ENCODE measurements around the gene RRAS.

Gene RRAS

GRCh38 chr19:49678985-49679770 is 39.2 kb upstream of the RRAS start:
- TF ChIP-seq POLR2AphosphoS5 (IDR thresholded peaks at IDR 0.05; ENCODE audit: borderline replicate concordance, low read depth, low read length): no peak
- TF ChIP-seq EZH2 (IDR thresholded peaks at IDR 0.05): no peak
- TF ChIP-seq FOXP2 (optimal IDR thresholded peaks at IDR 0.05; ENCODE audit: control extremely low read depth, extremely low read length, insufficient read depth): no peak
- Histone ChIP-seq H3K4me3 (peak overlapping the region; percentile 93), H3K9ac (ENCODE audit: insufficient read length) (peak overlapping the region; percentile 57), H3K27ac (peak overlapping the region; percentile 91), H3K36me3 (ENCODE audit: insufficient read depth, low read length) (peaks cover 41% of the 10 kb centered on the region), H3K9me3 (ENCODE audit: low read depth, low read length) (no peaks in the 10 kb centered on the region)
- no peak for DNase-seq (ENCODE audit: low read depth, low spot score)

GRCh38 chr19:49677901-49678674 is 38.1 kb upstream of the RRAS start:
- DNase-seq (ENCODE audit: low read depth, low spot score): peak; percentile 73
- H3K4me3 ChIP-seq: peak overlapping the region; percentile 93
- H3K9me3 ChIP-seq (ENCODE audit: low read depth, low read length): no peaks in the 10 kb centered on the region
- H3K9ac ChIP-seq (ENCODE audit: insufficient read length): peak overlapping the region; percentile 91
- no peak for TF ChIP-seq EZH2 (IDR thresholded peaks at IDR 0.05)
- peak; percentile 17; the same call in 1 of the 2 replicates for TF ChIP-seq POLR2AphosphoS5 (IDR thresholded peaks at IDR 0.05; ENCODE audit: borderline replicate concordance, low read depth, low read length)
- H3K27ac ChIP-seq: peak overlapping the region; percentile 89
- H3K36me3 ChIP-seq (ENCODE audit: insufficient read depth, low read length): peaks cover 30% of the 10 kb centered on the region

GRCh38 chr19:49677231-49677900 is 37.4 kb upstream of the RRAS start, which contains the start of gene PRMT1:
TSS of gene PRMT1 (plus strand) at chr19:49677271. CDS start at chr19:49677281, 10 bp downstream.
- Histone ChIP-seq H3K36me3 (ENCODE audit: insufficient read depth, low read length) (peaks cover 23% of the 10 kb centered on the region), H3K4me3 (peak within 1 kb of the TSS; percentile 93), H3K9me3 (ENCODE audit: low read depth, low read length) (no peaks in the 10 kb centered on the region), H3K27ac (peak within 1 kb of the TSS; percentile 94), H3K9ac (ENCODE audit: insufficient read length) (peak within 1 kb of the TSS; percentile 91)
- no peak for DNase-seq (ENCODE audit: low read depth, low spot score)
- TF ChIP-seq FOXP2 (optimal IDR thresholded peaks at IDR 0.05; ENCODE audit: control extremely low read depth, extremely low read length, insufficient read depth) (no peak), POLR2AphosphoS5 (IDR thresholded peaks at IDR 0.05; ENCODE audit: borderline replicate concordance, low read depth, low read length) (peak; percentile 95)

GRCh38 chr19:49676784-49677230 is 36.9 kb upstream of the RRAS start:
- TF ChIP-seq POLR2AphosphoS5 (IDR thresholded peaks at IDR 0.05; ENCODE audit: borderline replicate concordance, low read depth, low read length): no peak
- no peak for TF ChIP-seq FOXP2 (optimal IDR thresholded peaks at IDR 0.05; ENCODE audit: control extremely low read depth, extremely low read length, insufficient read depth)
- TF ChIP-seq EZH2 (IDR thresholded peaks at IDR 0.05): no peak
- peak; percentile 100 for DNase-seq (ENCODE audit: low read depth, low spot score)
- H3K9ac ChIP-seq (ENCODE audit: insufficient read length): peak overlapping the region; percentile 91
- peak overlapping the region; percentile 89 for H3K27ac ChIP-seq
- no peaks in the 10 kb centered on the region for H3K9me3 ChIP-seq (ENCODE audit: low read depth, low read length)
- peaks cover 18% of the 10 kb centered on the region for H3K36me3 ChIP-seq (ENCODE audit: insufficient read depth, low read length)
- peak overlapping the region; percentile 93 for H3K4me3 ChIP-seq

GRCh38 chr19:49676136-49676783 is 36.3 kb upstream of the RRAS start:
- TF ChIP-seq POLR2AphosphoS5 (IDR thresholded peaks at IDR 0.05; ENCODE audit: borderline replicate concordance, low read depth, low read length) (peak; percentile 52; the same call in 1 of the 2 replicates), EZH2 (IDR thresholded peaks at IDR 0.05) (no peak), FOXP2 (optimal IDR thresholded peaks at IDR 0.05; ENCODE audit: control extremely low read depth, extremely low read length, insufficient read depth) (no peak)
- H3K4me3 ChIP-seq: peak overlapping the region; percentile 75
- peak overlapping the region; percentile 87 for H3K9ac ChIP-seq (ENCODE audit: insufficient read length)
- H3K27ac ChIP-seq: peak overlapping the region; percentile 94
- H3K36me3 ChIP-seq (ENCODE audit: insufficient read depth, low read length): peaks cover 14% of the 10 kb centered on the region
- peak; percentile 82 for DNase-seq (ENCODE audit: low read depth, low spot score)
- no peaks in the 10 kb centered on the region for H3K9me3 ChIP-seq (ENCODE audit: low read depth, low read length)

GRCh38 chr19:49672131-49672919 is 32.4 kb upstream of the RRAS start:
- no peaks in the 10 kb centered on the region for H3K9me3 ChIP-seq (ENCODE audit: low read depth, low read length)
- DNase-seq (ENCODE audit: low read depth, low spot score): no peak
- H3K4me3 ChIP-seq: no peak overlapping the region
- TF ChIP-seq EZH2 (IDR thresholded peaks at IDR 0.05): no peak
- TF ChIP-seq FOXP2 (optimal IDR thresholded peaks at IDR 0.05; ENCODE audit: control extremely low read depth, extremely low read length, insufficient read depth): no peak
- TF ChIP-seq POLR2AphosphoS5 (IDR thresholded peaks at IDR 0.05; ENCODE audit: borderline replicate concordance, low read depth, low read length): no peak
- peak overlapping the region; percentile 69 for H3K27ac ChIP-seq
- peaks cover 21% of the 10 kb centered on the region; the same call in 1 of the 2 replicates for H3K36me3 ChIP-seq (ENCODE audit: insufficient read depth, low read length)
- H3K9ac ChIP-seq (ENCODE audit: insufficient read length): no peak overlapping the region

GRCh38 chr19:49669516-49669915 is 29.6 kb upstream of the RRAS start:
- H3K4me3 ChIP-seq: no peak overlapping the region
- H3K27ac ChIP-seq: no peak overlapping the region
- no peak overlapping the region for H3K9ac ChIP-seq (ENCODE audit: insufficient read length)
- no peak for DNase-seq (ENCODE audit: low read depth, low spot score)
- TF ChIP-seq FOXP2 (optimal IDR thresholded peaks at IDR 0.05; ENCODE audit: control extremely low read depth, extremely low read length, insufficient read depth) (no peak), EZH2 (IDR thresholded peaks at IDR 0.05) (no peak), POLR2AphosphoS5 (IDR thresholded peaks at IDR 0.05; ENCODE audit: borderline replicate concordance, low read depth, low read length) (no peak)
- H3K36me3 ChIP-seq (ENCODE audit: insufficient read depth, low read length): peaks cover 22% of the 10 kb centered on the region; the same call in 1 of the 2 replicates
- H3K9me3 ChIP-seq (ENCODE audit: low read depth, low read length): no peaks in the 10 kb centered on the region
